ENCODE data around the gene GDPD3.
"Not testable (repeated sequence)": the region's sequence is repeated elsewhere in the genome, so short reads cannot be mapped to it uniquely, and the experiment has no call there.

Gene GDPD3

DNA sequence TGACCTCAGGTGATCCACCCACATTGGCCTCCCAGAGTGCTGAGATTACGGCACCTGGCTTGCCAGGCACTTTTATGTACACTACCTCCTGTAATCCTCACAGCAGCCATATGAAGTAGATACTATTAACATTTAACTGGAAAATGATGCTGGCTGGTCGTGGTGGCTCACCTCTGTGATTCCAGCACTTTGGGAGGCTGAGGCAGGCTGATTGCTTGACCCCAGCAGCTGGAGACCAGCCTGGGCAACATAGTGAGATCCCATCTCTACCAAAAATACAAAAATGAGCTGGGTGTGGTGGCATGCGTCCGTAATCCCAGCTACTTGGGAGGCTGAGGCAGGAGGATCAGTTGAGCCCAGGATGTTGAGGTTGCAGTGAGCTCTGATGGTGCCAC, 11.6 kb upstream of the GDPD3 start:
- no peak for DNase-seq (ENCODE audit: low read depth)

DNA sequence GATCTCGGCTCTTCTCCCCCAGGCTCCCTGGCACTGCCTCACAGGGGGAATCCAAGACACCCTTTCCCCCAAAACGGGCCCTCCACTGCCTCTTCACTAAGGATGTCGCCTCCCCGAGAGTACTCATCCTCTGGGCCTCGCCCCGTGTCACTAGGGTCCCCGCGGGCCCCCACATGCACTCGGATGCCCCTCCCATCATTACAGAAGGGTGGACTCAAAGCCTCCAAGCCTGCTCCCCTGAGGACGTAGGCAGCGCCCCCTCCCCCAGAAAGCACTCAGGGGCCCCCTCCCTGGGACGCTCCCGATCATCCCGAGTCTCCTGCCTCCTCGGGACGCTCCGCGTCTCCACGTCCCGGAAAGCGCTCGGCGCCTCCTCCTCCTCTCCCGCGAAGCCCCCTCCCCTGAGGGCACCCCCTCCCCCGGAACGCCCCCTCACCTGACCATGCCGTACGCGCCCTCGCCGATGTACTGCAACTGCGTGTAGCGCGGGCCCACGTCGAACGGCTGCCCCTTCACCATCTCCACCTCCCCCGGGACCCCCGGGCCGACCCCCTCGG, 9.3 kb upstream of the GDPD3 start:
- no peak for DNase-seq (ENCODE audit: low read depth)

DNA sequence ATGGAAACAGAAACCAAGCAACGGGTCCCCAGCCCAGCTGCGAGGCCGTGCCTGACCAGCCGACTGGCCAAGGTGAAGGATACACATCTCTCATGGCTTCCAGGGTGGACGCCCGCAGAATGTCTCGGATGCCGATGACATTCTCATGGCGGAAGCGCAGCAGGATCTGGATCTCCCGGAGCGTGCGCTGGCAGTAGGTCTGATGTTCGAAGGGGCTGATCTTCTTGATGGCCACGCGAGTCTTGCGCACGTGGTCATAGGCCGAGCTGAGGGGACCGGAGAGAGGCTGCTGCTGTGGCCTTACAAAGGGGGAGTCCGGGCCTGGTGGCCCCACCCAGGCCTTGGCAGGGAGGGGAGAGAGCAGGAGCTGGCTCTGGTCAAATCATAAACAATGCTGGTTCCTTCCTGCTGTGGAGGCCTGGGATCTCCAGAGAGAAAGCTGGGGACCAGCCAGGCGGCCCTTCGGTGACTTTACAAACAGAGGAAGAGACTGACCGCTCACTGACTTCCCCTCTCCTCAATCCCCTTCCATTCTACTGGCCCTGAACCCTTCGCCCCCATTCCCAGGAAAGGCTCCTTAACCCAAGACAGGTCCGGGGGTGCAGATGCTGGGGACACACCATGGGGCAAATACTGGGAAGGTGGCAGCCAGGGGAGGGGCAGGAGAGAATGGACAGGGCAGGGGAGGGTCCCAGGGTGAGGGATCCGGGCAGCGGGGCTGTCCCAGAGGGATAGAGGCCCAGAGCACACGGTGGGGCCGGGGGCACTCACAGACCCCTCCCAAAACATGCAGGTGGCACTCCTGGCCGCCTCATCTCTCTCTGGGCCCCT, 8.6 kb upstream of the GDPD3 start:
- DNase-seq (ENCODE audit: low read depth) = no peak

DNA sequence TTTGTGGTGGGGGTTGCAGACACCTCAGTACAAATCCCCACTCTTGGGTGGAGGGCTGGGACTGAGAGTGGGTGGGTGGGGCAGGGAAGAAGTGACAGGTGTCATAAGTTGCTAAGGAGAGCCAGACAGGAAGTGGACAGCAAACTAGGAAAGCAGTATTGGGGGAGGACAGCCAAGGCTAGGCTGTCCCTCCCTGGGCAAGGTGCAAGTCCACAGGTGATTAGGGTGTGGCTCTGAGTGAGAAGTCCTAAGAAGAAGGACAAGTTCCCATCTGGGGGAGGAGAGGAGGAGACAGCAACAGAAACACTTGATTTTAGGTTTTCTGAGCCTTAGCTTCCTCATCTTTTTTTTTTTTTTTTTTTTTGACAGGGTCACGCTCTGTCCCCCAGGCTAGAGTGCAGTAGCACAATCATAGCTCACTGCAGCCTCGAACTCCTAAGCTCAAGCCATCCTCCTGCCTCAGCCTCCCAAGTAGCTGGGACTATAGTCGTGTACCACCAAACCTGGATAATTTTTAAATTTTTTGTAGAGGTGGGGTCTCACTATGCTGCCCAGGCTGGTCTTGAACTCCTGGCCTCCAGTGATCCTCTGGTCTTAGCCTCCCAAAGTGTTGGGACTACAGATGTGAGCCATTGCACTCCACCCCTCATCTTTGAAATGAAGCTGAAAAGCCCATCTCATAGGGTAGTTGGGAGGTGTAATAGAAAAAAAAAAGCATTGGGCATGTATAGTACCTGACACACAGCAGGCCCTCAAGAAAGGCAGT, 7.2 kb upstream of the GDPD3 start:
- no peak for DNase-seq (ENCODE audit: low read depth)

DNA sequence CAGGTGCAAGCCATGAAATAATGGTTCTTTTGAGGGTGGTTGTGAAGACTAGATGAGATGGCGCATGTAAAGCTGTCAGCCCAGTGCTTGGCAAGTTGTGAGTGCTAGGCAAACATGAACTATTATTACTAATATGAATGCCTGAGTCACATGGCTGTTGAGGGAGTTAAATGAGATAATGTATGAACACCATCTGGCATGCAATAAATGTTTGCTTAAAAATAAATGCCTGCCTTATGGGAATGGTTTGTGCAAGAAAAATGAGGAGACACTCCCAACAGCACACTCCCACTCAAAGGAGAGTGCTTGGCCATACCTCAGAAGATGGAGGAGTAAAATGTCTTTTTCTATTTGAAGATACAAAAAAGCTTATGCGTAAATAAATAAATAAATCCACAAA, 6.1 kb upstream of the GDPD3 start:
- DNase-seq (ENCODE audit: low read depth) = peak; percentile 83

DNA sequence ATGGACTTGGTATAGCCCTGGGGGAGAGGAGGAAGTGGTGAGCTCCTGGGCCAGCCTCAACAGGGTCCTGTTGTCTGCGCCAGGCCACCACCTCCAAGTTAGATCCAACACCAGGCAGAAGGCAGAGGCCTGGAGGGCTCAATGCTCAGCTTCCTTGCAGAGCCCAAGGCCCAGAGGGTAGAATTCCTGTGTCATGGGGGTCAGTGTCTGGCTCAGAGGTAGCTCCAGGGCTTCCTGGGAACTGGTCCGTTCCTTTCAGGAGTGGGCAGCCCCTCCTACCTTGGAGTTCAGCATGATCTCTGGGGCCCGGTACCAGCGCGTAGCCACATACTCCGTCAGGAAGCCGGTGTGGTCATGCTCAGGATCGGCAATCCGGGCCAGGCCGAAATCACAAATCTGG, 4.4 kb upstream of the GDPD3 start:
- DNase-seq (ENCODE audit: low read depth) = no peak

DNA sequence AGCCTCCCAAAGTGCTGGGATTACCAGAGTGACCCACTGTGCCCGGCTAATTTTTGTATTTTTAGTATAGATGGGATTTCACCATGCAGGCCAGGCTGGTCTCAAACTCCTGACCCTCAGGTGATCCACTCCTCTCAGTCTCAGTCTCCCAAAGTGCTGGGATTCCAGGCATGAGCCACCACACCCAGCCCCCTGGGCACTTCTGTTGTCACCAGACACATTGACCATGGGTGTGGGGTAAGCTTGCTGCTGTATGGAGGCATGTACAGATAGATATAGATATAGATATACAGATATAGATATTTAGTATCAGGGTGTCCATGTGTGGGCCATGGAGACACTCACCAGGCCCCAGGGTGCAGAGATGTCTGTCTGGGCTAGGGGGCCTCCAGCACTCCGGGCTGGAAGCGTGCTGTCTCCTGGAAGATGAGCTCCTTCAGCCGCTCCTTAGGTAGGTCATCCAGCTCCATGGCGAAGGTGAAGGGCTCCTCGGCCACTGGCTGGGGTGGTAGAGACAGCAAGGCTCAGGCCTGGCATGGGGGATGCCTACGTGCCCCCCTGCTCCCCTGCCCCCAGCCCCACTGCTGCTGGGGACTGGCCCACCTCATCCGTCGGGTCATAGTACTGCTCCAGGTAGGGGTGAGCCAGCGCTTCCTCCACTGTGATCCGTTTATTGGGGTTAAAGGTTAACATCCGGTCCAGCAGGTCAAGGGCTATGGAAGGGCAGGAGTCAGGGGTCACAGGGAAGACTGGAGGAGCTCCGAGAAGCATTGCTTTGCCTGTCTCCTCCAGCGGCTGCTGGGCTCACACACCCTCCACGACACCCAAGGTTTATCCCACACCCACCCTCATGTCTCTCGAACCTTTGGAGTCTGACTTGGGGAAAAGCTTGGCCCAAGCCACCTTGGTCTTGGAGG, 3.2 kb upstream of the GDPD3 start:
- DNase-seq (ENCODE audit: low read depth) = no peak

DNA sequence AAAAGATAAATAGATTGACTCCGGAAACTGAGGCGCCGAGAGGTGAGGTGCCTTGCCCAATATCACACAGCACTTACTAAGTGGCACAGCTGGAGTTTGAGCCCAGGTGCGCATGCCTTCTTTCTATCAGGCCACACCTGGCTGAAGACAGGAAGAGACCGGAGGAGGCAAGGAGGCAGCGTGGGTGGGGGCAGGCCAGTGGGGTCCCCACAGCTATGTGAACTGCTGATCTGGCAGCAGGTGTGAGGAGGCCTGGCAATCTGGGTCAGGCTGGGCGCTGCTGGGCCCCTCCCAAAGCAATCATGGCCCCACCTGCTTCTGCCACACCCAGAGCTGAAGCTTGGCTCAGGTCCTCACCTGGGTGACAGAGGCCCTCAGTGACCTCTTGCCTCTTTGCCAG, 1.9 kb upstream of the GDPD3 start:
- DNase-seq (ENCODE audit: low read depth) = no peak

DNA sequence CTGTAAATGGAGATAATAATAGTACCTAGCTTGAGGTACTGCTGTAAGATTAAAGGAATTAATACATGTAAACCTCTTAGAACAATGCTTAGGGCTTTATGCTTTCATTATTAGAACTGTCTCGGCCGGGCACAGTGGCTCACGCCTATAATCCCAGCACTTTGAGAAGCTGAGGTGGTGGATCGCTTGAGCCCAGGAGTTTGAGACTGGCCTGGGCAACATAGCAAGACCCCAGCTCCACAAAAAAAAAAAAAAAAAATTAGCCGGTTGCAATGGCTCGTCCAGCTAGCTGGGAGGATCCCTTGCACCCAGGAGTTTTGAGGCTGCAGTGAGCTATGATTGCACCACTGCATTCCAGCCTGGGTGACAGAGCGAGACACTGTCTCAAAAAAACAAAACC, 1.5 kb upstream of the GDPD3 start:
- not testable (repeated sequence) for DNase-seq (ENCODE audit: low read depth)

DNA sequence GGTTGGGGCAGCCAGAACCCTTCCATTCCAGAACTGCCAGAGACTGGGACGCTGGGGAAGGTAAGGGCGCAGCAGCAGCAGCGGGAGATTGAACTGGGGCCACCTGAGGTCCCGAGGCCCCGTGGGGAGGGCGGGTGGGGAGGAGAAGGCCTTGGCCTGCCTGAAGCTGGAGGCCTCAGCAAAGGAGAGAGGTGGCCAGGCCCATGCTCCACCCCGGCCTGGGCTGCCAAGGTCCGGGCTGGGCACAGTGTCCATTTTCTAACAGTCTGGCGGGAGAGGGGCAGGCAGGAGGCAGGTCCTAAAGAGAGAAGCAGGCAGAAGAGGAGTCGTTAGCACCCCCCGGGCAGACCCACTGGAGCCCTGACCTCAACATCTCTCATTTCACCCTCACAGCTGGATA, 1.1 kb upstream of the GDPD3 start:
- DNase-seq (ENCODE audit: low read depth) = no peak

DNA sequence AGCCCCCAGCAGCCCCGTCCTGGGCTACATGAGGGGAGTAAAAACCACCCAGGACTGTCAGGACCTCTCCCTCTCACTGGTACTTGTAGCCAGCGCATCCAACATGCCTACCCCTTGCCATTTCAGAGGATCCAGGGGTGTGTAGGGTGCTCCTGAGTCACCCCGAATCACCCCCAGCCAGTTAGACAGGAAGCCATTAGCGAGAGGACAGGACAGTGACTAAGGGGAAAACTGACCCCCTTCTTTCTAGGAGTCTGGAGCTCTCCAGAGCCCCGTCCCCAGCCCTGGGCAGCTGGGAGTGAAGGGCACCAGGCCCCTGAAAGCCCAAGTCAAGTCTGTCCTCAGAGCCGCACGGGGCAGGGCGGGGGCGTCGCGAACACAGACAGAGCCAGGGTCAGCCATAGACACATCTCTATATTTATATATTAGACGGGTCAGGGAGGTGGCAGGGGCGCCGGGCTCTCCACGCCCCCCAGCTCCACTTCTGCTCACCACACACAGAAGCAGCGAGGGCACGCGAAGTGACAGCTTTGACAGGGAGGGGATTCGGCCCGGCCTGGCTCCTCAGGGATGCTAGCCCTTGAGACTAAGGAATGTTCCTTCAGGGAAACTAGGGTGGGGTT, 485 bp upstream of the GDPD3 start:
- DNase-seq (ENCODE audit: low read depth) = no peak

DNA sequence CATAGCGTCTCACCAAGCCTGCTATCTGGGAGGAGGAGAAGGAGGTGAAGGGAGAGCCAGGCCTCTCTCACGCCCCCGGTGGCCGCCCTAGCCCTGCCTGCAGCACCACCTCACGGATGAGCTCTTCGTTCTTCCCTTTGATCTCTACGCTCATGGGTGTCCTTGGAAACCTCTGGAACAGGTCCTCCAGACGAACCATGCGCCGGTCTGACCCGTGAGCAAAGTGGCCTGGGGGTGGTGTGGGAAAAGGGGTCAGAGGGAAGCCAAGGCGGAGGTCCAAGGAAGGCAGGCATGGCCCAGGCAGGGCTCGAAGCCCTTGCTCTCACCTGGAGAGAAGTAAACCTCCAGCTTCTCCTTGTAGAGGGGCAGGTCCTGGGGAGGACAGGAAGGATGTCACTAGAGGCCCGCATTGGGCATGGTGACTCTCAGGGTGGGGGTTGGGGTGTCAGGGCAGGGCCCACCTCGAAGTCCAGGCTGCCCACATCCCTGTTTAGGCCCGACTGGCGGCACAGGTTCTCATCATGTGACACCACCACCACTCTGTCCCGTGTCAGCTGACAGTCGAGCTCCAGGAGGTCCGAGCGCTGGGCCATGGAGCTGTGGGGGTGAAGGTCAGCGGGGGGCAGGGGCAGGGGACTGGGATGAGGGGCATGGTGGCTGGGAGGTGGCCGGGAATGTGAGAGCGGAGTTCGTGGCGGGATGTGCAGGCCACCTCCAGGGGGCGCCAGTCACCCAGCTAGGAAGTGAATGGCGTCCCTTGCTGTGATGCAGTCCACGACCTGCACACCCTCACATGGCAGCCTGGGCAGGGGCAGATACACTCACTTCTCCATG, 923 bp downstream of the GDPD3 start:
- DNase-seq (ENCODE audit: low read depth) = peak; percentile 53

DNA sequence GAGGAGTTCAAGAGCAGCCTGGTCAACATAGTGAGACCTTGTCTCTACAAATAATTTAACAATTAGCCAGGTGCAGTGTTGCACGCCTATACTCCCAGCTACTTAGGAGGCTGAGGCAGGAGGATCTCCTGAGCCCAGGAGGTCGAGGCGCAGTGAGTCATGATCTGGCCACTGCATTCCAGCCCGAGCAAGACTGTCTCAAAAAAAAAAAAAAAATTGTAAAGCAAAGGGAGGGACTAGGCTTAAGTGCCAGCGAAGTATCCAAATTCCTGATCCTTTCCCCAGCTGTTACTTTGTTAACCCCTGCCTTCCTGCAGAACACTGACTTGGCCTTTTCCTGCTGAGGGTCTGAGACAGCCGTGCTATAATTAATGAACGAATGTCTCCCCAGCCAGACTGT, 2.7 kb downstream of the GDPD3 start:
- peak; percentile 10 for DNase-seq (ENCODE audit: low read depth)

DNA sequence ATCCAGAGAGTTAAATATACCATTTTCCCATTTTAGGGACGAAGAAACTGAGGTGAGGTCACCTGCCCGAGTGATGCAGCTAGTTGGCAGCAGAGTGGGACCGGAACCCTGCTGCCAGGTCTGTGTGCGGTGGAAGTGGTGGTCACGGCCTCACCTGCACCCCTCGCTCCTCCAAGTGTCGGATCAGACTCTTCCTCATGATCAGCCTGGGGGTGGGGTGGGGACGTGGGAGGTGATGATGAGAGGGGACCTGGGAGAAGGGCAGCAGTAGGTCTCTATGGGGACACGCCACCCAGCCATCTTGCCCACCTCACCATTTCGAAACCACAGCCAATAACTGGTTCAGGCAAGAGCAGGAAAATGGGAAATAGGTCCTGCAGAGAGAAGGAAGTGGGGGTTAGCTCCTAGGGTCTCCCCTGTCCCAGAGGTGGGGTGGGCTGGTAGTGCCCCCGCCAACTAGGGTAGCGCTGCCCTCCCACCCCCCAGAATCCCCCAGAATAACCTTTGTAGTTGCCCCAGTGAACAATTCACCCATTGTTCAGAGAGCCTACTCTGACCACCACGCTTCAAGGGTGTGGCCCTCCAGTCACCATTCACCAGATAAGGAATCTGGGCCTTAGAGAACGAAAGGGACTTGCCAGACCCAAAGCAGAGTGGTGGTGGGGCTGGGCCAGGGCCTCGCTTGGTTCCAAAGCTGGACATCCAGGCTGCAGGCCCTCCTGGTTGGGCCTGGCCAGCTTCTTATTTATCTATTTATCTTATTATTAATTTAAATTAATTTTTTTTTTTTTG, 5.1 kb downstream of the GDPD3 start:
- no peak for DNase-seq (ENCODE audit: low read depth)

DNA sequence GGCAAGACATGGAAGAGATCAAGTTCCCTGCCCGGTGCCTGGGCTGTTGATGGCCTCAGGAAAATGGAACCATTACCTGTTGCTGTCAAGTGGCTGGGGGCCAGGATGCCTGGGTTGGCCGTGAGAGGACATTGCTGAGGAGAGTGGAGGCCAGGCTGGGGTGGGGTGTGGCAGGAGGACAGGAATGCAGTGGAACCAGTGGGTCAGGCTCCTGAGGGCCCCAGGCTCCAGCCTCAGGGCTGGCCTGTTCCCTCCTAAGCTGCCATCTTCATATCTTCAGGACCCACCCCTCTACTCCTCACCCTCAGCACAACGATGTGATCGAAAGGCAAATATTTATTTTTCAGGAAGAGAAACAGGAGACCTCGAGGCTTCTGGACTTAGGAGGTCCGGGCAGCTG, 8.8 kb downstream of the GDPD3 start:
- no peak for DNase-seq (ENCODE audit: low read depth)

DNA sequence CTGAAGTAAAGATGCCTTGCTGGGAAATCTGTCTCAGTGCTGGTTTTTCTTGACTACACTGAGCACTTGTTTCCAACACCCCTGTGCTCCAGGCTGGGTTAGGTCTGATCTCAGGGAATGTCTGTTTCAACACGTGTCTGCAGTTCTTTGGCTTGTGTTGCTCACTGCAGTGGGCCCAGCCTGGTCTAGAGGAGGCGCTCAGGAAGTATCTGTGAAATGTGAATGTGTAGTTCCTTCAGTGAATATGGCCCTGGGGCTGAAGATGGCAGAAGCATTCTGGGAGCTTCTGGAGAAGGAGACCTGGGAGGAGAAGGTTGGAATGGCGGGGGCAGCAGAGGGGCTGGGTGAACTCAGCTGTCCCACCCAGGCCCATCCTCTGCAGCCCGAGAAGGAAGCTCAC, 9.2 kb downstream of the GDPD3 start:
- no peak for DNase-seq (ENCODE audit: low read depth)

DNA sequence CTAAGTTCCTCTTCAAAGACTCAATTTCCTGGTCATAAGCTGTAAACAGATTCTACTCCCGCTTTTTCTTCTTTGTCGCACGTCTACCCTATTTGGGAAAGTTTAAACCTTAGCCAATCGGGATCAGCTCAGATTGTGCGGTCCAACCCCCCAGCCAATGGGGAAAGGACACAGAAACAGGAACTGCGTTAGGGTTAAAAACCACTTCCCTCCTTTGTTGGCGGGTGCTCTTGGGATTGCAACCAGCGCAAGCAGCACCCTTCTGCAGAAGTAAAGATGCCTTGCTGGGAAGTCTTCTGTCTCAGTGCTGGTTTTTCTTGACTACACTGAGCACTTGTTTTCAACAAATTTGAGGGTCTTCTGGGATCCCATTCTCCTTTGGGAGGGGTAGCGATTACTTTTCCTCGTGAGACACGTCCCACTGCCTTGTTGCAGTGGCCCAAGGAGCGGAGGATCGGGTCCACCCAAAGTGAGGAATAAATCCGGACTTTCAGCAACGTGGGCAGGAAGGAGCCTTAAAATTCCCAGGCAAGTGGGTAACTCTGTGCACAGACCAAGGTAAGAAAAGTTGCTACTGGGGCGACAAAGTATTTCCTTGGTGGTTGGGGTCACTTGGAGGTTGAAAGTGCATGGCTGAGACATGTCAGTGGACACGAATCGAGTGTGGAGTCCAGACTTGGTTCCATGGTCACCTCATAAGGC, 16.3 kb downstream of the GDPD3 start:
- no peak for DNase-seq (ENCODE audit: low read depth)

DNA sequence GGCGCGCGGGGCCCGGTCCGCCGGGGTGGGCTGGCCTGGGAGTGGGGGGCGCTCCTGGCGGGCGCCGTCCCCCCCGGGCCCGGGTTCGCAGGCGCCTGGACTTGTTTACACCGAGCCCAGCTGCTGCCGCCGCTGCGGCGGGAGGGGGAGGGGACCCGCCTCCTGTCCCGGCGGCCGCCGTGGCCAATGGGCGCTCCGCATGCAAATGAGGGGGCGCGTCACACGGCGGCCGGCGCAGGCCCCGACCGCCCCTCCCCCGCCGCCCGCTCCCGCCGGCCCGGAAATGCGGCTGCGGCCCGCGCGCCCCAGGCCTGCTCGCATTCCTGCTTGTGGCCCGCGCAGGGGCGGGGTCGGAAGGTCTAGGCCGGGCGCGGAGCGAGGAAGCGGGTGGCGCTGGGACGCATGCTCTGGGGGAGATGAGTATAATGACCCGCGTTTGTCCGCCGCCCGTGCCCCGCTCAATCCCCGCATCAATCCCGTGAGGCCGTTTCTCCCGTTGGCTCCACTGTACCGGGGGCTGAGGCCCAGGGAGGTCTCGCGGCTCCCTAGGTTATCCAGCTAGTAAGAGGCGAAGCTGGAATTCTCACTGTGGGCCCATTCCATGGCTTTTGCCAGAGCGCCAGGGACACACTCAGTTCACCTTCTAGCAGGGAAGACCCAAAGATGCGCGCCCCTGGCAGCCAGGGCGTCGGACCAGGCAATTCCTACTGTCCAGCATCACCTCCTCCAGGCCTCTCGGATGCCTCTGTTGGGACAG, 17.1 kb downstream of the GDPD3 start, which contains the start of gene YPEL3:
Gene YPEL3 (minus strand): TSS at position 109 of the 757 bp plus-strand sequence. CDS start 731 bp downstream, outside the sequence.
- peak; percentile 85 for DNase-seq (ENCODE audit: low read depth)
